Measurements from ENCODE around the gene RNF180.
"Not testable (repeated sequence)": the region's sequence is repeated elsewhere in the genome, so short reads cannot be mapped to it uniquely, and the experiment has no call there.

DNA sequence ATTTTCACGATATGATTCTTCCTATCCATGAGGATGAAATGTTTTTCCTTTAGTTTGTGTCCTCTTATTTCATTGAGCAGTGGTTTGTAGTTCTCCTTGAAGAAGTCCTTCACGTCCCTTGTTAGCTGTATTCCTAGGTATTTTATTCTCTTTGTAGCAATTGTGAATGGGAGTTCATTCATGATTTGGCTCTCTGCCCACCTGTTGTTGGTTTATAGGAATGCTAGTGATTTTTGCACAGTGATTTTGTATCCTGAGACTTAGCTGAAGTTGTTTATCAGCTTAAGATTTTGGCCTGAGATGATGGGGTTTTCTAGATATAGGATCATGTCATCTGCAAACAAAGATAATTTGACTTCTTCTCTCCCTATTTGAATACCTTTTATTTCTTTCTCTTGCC lies 122.9 kb downstream of the RNF180 start:
- TF ChIP-seq POLR2A, POLR2AphosphoS5 (IDR thresholded peaks at IDR 0.05; ENCODE audit: low read depth, low read length): not testable (repeated sequence)
